AG04450 (cell line): ENCODE results near the gene LHFPL3. TPM values are rescaled to one million over a fixed set of nuclear protein-coding genes. Genes with fewer than 3 reads are reported as not detected.

Experiments used
- CTCF ChIA-PET: fragments of 300-600, 350-600 bp; formaldehyde crosslinking; extraction: SDS; loops from one replicate; lab custom pipeline; 2022; ENCODE audit warnings: antibody characterized with exemption, inconsistent platforms; lab: Charles Lee
- POLR2A ChIA-PET: fragments of 350-600 bp; formaldehyde crosslinking; extraction: SDS; loops from one replicate; lab custom pipeline; 2021; ENCODE audit warnings: antibody characterized with exemption, inconsistent platforms; lab: Yijun Ruan, JAX
- DNase-seq: peaks from one replicate; pipeline ENCODE4 v3.0.0-alpha.2; 2011; ENCODE audit warnings: low read depth, low spot score
- H3K27ac ChIP-seq: one replicate; pipeline ENCODE4 v1.5.1; 2012; ENCODE audit warnings: low read depth, low read length, control low read depth
- H3K27me3 ChIP-seq: one replicate; pipeline ENCODE4 v1.6.0; 2012; ENCODE audit warnings: low read length; ENCODE audit not compliant: control insufficient read depth, insufficient read depth
- H3K4me3 ChIP-seq: 2 replicates; pipeline ENCODE4 v1.5.1; 2011; ENCODE audit warnings: mild to moderate bottlenecking, low read depth, low read length, control low read depth
- H3K9me3 ChIP-seq: 2 replicates; pipeline ENCODE4 v1.5.1; 2012; ENCODE audit warnings: low read length; ENCODE audit not compliant: control insufficient read depth, insufficient read depth
- CTCF ChIP-seq: IDR thresholded peaks from 2 replicates; pipeline ENCODE4 v1.5.1; 2011; ENCODE audit warnings: low read depth, low read length, control low read depth, inconsistent platforms
- polyA plus RNA-seq: library from polyadenylated mRNA; depleted of rRNA; stranded (reverse); fragments of >200 nt; gene quantifications from 2 replicates; pipeline ENCODE4 v1.2.3, GENCODE V29; 2011

LHFPL3 gene
- polyA plus RNA-seq, 1 experiment: not detected

- POLR2A ChIA-PET: no interaction called here
- DNase-seq: no peak
- H3K9me3 ChIP-seq: no peaks in the 10 kb centered on the region
- CTCF ChIA-PET: no interaction called here
- no peak for TF ChIP-seq CTCF
- H3K27me3 ChIP-seq: no peaks in the 10 kb centered on the region
- no peak overlapping the region for H3K27ac ChIP-seq
- no peak overlapping the region for H3K4me3 ChIP-seq
Measured at GRCh38 chr7:104772405-104773345, 444.3 kb downstream of the LHFPL3 start.

DNA sequence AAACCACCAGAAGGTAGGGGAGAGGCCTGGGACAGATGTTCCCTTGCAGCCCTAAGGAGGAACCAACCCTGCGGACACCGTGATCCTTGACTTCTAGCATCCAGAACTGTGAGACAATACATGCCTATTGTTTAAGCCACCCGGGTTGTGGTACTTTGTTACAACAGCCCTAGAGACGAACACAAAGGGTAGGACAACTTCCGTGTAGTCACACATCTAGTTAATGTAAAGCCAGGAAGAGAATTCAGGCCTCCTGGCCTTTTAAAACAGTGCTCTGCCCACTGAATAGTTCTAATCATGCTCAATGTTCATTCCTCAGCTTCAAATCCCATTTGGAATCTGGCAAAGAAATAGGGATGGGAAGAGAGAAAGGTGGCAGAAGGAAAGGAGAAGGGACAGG is 445.4 kb downstream of the LHFPL3 start:
- CTCF ChIA-PET: interaction anchor here (0.6 kb wide), 1 partner anchor 144 kb away, joined by 4 read pairs; no protein-coding TSS in a partner anchor

GRCh38 chr7:104775531-104775930 is 447.1 kb downstream of the LHFPL3 start:
- ChIA-PET CTCF (no interaction called here), POLR2A (no interaction called here)
- no peak for TF ChIP-seq CTCF
- Histone ChIP-seq H3K9me3 (no peaks in the 10 kb centered on the region), H3K27me3 (no peaks in the 10 kb centered on the region), H3K4me3 (no peak overlapping the region), H3K27ac (no peak overlapping the region)
- DNase-seq: no peak

More for the DNA sequence above, 445.4 kb downstream of the LHFPL3 start:
- Histone ChIP-seq H3K4me3 (no peak overlapping the region), H3K9me3 (no peaks in the 10 kb centered on the region), H3K27me3 (no peaks in the 10 kb centered on the region), H3K27ac (no peak overlapping the region)
- TF ChIP-seq CTCF: no peak
- POLR2A ChIA-PET: no interaction called here
- DNase-seq: no peak

DNA sequence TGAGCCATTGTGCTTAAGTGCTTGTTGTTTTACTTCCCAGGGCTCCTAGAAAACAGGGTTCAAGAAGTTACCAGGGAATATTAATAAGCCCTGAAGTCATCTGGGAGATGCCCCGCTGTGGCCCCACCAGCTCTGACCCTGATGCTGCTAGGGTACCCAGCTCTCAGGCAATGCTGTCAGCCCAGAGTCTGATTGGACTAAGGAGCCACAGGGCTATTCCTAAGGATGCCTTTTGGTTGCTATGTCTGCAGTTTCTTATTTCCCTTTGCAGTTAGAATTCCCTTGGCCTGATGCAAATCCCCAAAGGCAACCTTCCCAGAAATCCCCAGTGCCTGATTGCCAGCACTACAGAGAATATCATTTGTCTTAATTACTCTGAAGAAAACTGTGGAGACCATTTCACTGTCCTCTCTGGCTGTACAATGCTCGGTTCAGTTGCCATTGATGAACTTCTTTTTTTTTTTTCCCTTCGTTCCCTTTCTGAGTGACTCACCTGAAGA is 448.9 kb downstream of the LHFPL3 start:
- DNase-seq: no peak
- ChIA-PET CTCF (no interaction called here), POLR2A (no interaction called here)
- no peak overlapping the region for H3K4me3 ChIP-seq
- TF ChIP-seq CTCF: no peak
- no peaks in the 10 kb centered on the region for H3K27me3 ChIP-seq
- H3K27ac ChIP-seq: no peak overlapping the region
- no peaks in the 10 kb centered on the region for H3K9me3 ChIP-seq

GRCh38 chr7:104779888-104780287 is 451.5 kb downstream of the LHFPL3 start:
- no peak overlapping the region for H3K4me3 ChIP-seq
- no peak for TF ChIP-seq CTCF
- H3K27ac ChIP-seq: no peak overlapping the region
- DNase-seq: no peak
- H3K27me3 ChIP-seq: no peaks in the 10 kb centered on the region
- CTCF ChIA-PET: no interaction called here
- H3K9me3 ChIP-seq: no peaks in the 10 kb centered on the region
- POLR2A ChIA-PET: interaction anchor here (0.6 kb wide), 1 partner anchor 365 kb away, joined by 3 read pairs; no protein-coding TSS in a partner anchor
